Adrenal gland (tissue), 12 donors: ENCODE data around the gene P2RX2. TPM values are rescaled to one million over a fixed set of nuclear protein-coding genes. Genes with fewer than 3 reads are reported as not detected.

Experiments
- DNase-seq, 7 donors: peaks; one replicate each; pipeline ENCODE4 v3.0.0-alpha.2; 2019 to 2020
- H3K27ac ChIP-seq, 5 donors: fragments of 200-600 bp; sonication (generic) in 4 of 5; 1 replicate in 3 of 5; 2 replicates in 2 of 5; pipeline versions ENCODE4 v1.5.1 to v1.8.0; 2016 to 2020; ENCODE audit warnings: mild to moderate bottlenecking in 1 of 5
- H3K27me3 ChIP-seq: fragments of 200-600 bp; 2 replicates; pipeline ENCODE4 v1.8.0; 2021
- H3K36me3 ChIP-seq, 2 donors: fragments of 200-600 bp; replicated peaks in 1 of 2; 1 replicate in 1 of 2; 2 replicates in 1 of 2; pipeline versions ENCODE4 v1.5.1 to v1.8.0; 2018 to 2022
- H3K4me1 ChIP-seq, 2 donors: fragments of 200-600 bp; replicated peaks in 1 of 2; 1 replicate in 1 of 2; 2 replicates in 1 of 2; pipeline versions ENCODE4 v1.5.1 to v1.8.0; 2018 to 2021
- H3K4me3 ChIP-seq, 4 donors: fragments of 200-600 bp; sonication (generic) in 3 of 4; one replicate each; pipeline ENCODE4 v1.5.1; 2016 to 2018
- H3K9me3 ChIP-seq, 3 donors: fragments of 200-600 bp; sonication (generic) in 1 of 3; replicated peaks in 1 of 3; 1 replicate in 2 of 3; 2 replicates in 1 of 3; pipeline versions ENCODE4 v1.5.1 to v1.8.0; 2016 to 2021
- CTCF ChIP-seq, 6 experiments: fragments of 450-650 bp in 4 of 6; fragments of 200-600 bp in 2 of 6; sonication (generic) in 1 of 6; IDR thresholded peaks; 1 replicate in 5 of 6; 2 replicates in 1 of 6; pipeline versions ENCODE4 v1.5.1 to v1.8.0; 2016 to 2021; ENCODE audit warnings: antibody characterized with exemption in 6 of 6, mild to moderate bottlenecking in 2 of 6, moderate library complexity in 1 of 6
- POLR2A ChIP-seq, 2 donors: fragments of 450-650 bp; IDR thresholded peaks; one replicate each; pipeline ENCODE4 v1.6.1; 2017; ENCODE audit warnings: antibody characterized with exemption in 2 of 2, mild to moderate bottlenecking in 2 of 2, moderate library complexity in 1 of 2
- WGBS, 4 donors: extraction: QIAGEN DNeasy Blood & Tissue Kit in 2 of 4; methylation state at CpG; one replicate each; pipeline versions ENCODE4 v1.1.5 to v1.1.7; 2013 to 2017; 5-methylcytosine and 5-hydroxymethylcytosine counted together
- intact Hi-C, 2 donors: fragments of 100-400 bp; cut with DNase I; formaldehyde crosslinking; loops; one replicate each; pipeline versions ENCODE4 v1.14.1 to v1.15.0; 2022 to 2023
- polyA plus RNA-seq, 3 donors: library from polyadenylated mRNA; stranded (reverse); fragments of 200-250 nt in 2 of 3; fragments of 350-450 nt in 1 of 3; fragmentation: Illumina TruSeq in 1 of 3; extraction: RNeasy Lipid Tissue Mini Kit (QIAGEN cat#74804) in 1 of 3; gene quantifications; one replicate each; pipeline ENCODE4 v1.2.3, GENCODE V29; 2013 to 2014
- total RNA-seq, 9 donors: library from RNA; depleted of rRNA in 4 of 9; stranded (reverse); fragments of >200 nt in 4 of 9; fragments of 120-200 nt in 1 of 9; fragmentation: NEBNext Ultra II Directional in 1 of 9; extraction: Animal tissue kit (Norgen Biotek cat#: 25700) in 1 of 9; gene quantifications; one replicate each; pipeline versions ENCODE4 v1.1.0 to v1.2.4, GENCODE V29; 2013 to 2023
- donor health status: healthy with polysubstance abuse.
- donor health status: Bipolar disorder and iron deficiency.
- donor health status: DM: yes; HTN: yes; CAD: no.
- donor health status: DM: no; HTN: no; CAD: no.
- donor health status: DM: no; HTN: no; CAD: no.
- donor health status: DM: yes; HTN: yes; CAD: no.

The P2RX2 gene
- total and polyA plus RNA-seq, 12 donors = 0.11 to 1.9 (median 0.44) TPM; not detected in 9

GRCh38 chr12:132619386-132620112 lies 973 bp downstream of the P2RX2 start:
- DNase-seq = no peak

GRCh38 chr12:132620113-132620898 lies 1.7 kb downstream of the P2RX2 start:
- peaks cover 0 to 4% of the 10 kb centered on the region in 2 donors for H3K36me3 ChIP-seq
- intact Hi-C loops = no loop called here

More at GRCh38 chr12:132619386-132620112, 973 bp downstream of the P2RX2 start:
- H3K27me3 ChIP-seq = peaks cover 46% of the 10 kb centered on the region
- TF ChIP-seq POLR2A (IDR thresholded peaks at IDR 0.05) (no peak), CTCF (IDR thresholded peaks at IDR 0.05) (no peak)
- no peak overlapping the region for H3K4me3 ChIP-seq
- peaks cover 0 to 8% of the 10 kb centered on the region in 2 donors for H3K4me1 ChIP-seq
- intact Hi-C loops = loop anchor here (10.0 kb wide), 2 partner anchors 205 to 465 kb away; no protein-coding TSS in a partner anchor
- H3K27ac ChIP-seq = no peak overlapping the region
- H3K9me3 ChIP-seq = no peaks in the 10 kb centered on the region
- 17 to 19% (median 19%) methylated on average over 20 to 53 of the region's 53 CpGs; no CpG with 5 or more reads in 1 of the 4 donors for WGBS, 4 donors
- peaks cover 0 to 4% of the 10 kb centered on the region in 2 donors for H3K36me3 ChIP-seq

GRCh38 chr12:132620899-132621656 lies 2.5 kb downstream of the P2RX2 start:
- Histone ChIP-seq H3K27ac (no peak overlapping the region), H3K27me3 (peaks cover 36% of the 10 kb centered on the region), H3K9me3 (no peaks in the 10 kb centered on the region), H3K4me3 (no peak overlapping the region), H3K4me1 (peaks cover 0 to 8% of the 10 kb centered on the region in 2 donors), H3K36me3 (peaks cover 0 to 4% of the 10 kb centered on the region in 2 donors)
- TF ChIP-seq POLR2A (IDR thresholded peaks at IDR 0.05) = no peak
- no peak for TF ChIP-seq CTCF (IDR thresholded peaks at IDR 0.05)
- 78 to 86% (median 81%) methylated on average over 12 to 28 of the region's 28 CpGs for WGBS, 4 donors
- intact Hi-C loops = no loop called here
- no peak for DNase-seq

More at GRCh38 chr12:132620113-132620898, 1.7 kb downstream of the P2RX2 start:
- Histone ChIP-seq H3K4me3 (no peak overlapping the region), H3K4me1 (peaks cover 0 to 8% of the 10 kb centered on the region in 2 donors), H3K27me3 (peaks cover 42% of the 10 kb centered on the region), H3K9me3 (no peaks in the 10 kb centered on the region), H3K27ac (no peak overlapping the region)
- TF ChIP-seq POLR2A (IDR thresholded peaks at IDR 0.05) (no peak), CTCF (IDR thresholded peaks at IDR 0.05) (no peak)
- 61 to 77% (median 68%) methylated on average over 6 to 29 of the region's 29 CpGs for WGBS, 4 donors
- DNase-seq = no peak
